CD4-positive, alpha-beta T cell treated with Interleukin-17A for 4 hours (primary cell): ENCODE results near the gene ARL3.
"Not testable (repeated sequence)": the region's sequence is repeated elsewhere in the genome, so short reads cannot be mapped to it uniquely, and the experiment has no call there.

Source experiments
- DNase-seq: peaks from one replicate; pipeline ENCODE4 v3.0.0-alpha.2; 2020; ENCODE audit warnings: mixed read lengths

Gene ARL3

GRCh38 chr10:102701796-102702195 is 12.4 kb downstream of the ARL3 start:
- DNase-seq = no peak

GRCh38 chr10:102701272-102701671 is 12.9 kb downstream of the ARL3 start:
- DNase-seq = no peak

GRCh38 chr10:102698894-102699293 is 15.3 kb downstream of the ARL3 start:
- DNase-seq = no peak

DNA sequence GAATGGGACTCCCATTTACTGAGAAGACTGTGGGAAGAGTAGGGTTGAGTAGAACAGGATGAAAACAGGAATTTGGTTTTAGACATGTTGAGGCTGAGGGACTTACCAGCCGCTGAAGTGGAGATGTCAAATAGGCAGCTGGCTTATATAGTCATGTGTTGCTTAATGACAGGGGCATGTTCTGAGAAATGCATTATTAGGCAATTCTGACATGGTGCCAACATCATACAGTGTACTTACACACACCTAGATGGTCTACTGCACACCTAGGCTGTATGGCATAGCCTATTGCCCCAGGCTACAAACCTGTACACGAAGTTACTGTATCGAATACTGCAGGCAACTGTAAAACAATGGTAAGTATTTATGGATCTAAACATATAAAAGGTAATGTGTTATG is 17.5 kb downstream of the ARL3 start:
- no peak for DNase-seq

DNA sequence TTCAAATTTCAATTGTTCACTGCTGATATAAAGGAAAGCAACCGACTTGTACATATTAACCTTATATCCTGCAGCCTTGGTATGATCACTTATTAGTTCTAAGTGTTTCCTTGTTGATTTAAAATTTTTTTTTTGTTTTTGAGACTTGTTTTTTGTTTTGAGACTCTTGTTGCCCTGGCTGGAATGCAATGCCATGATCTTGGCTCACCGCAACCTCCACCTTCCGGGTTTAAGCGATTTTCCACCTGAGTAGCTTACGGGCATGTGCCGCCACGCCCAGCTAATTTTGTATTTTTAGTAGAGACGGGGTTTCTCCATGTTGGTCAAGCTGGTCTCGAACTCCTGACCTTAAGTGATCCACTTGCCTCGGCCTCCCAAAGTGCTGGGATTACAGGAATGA is 18.8 kb downstream of the ARL3 start:
- not testable (repeated sequence) for DNase-seq

GRCh38 chr10:102691285-102692066 is 22.7 kb downstream of the ARL3 start:
- no peak for DNase-seq

DNA sequence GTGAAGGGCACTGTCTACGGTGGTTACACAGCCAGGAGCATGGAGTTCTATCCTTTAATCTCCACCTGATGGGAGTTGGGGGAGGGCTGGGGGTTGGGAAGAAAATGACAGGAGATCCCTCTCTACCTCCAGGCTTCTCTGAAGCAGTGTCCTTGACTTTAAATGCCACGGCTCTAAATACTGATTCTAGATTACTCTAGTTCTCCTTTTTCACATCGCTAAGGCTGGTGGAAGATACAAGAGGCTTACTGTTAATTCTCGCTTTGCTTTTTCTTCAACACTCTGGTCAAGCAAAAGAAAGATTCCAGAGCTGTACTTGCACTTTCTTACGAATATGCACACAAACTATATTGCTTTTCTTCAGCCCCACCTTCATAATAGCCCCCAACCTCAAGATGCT is 30.5 kb downstream of the ARL3 start:
- no peak for DNase-seq

DNA sequence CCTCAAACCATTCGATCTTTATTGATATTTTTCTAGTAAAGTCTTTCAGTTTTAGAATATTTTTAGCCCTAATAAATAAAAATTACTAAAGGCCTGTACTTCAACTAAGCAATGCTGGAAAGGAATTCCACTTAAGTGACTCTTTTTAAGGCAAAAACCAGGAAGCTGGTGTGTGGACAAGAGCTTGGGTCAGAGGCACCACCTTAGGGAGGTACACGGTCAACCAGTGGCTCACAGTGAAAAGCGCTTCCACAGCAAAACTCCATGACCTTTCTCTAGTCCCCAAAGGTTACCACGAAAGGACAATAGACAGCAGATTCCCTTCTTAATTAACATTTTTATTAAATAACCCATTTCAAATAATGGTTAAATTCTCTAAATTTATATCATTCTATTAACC is 31.2 kb downstream of the ARL3 start:
- no peak for DNase-seq

GRCh38 chr10:102682416-102682815 is 31.8 kb downstream of the ARL3 start:
- peak; percentile 64 for DNase-seq

DNA sequence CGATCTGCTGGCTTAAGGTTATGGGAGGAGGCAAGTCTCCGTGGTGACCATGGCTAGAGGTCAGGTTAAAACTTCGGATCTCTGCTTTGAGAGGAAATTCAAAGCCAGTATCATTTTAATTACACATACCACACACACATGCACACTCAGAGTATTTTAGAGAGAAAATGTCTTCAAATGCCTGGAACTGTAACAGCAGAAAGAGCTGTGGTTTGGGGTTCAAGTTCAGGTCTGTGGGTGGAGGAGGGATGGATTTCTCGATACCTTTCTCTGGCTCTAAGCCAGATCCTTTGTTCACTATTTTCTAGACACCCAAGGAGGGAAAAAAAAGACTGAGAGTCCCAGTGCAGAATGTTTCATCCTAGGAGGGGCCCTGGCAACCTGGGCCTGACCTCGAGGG is 32.5 kb downstream of the ARL3 start:
- DNase-seq = no peak

GRCh38 chr10:102679596-102679995 is 34.6 kb downstream of the ARL3 start:
- no peak for DNase-seq

- peak; percentile 37 for DNase-seq
These were observed 35.3 kb downstream of the ARL3 start for GRCh38 chr10:102678842-102679289.

DNA sequence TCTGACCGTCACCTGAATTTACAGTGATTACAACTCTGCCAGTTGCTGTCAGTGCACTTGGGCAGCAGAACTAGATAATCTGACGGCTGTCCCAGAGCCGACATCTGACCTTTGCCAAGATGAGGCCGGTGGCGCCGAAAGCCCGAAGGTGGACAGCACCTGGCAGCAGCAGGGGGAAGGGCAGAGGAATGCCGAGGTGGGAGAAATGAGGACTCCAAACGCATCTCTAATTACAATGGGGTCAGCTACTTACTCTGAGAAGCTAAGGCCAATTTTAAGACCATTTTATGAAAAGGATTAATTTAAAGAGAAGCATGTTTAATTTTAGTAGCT is 36.2 kb downstream of the ARL3 start:
- no peak for DNase-seq

- no peak for DNase-seq
These were observed 36.7 kb downstream of the ARL3 start for GRCh38 chr10:102677331-102678067.

DNA sequence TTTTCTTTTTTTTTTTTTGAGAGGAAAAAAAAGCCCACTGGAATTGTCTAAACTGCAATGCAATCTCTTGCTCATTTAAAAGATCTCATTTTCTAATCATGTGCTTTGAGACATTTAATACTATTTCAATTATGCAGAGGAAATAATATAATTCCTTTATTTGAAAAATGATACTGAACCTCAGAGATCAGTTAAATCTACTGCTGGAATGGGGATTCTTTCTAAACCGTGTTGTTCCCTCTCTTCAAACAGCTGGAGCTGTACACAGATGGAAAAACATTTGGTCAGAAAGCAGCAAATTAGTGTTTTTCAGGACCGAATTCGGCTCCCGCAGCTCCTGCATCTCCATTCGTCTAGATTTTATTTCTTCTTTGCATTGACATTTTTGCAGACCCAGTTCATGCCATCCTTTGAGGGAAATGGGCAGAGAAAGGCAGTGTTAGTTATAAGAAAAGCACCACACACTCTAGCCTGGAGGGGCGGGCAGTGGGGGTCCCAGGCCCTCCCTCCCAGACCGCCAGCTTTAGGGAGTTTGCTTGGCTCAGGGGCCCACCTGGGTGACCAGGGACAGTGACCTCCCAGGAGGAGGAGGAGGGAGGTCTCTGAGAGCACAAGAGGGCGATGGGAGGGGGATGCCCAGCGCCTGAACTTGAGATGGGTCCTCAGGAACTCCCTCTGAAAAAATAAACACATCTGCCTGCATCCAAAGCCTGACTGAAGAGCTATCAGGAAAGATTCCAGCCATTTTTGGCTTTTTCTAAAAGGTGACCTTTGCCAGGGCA is 37.5 kb downstream of the ARL3 start:
- no peak for DNase-seq

GRCh38 chr10:102675666-102676533 is 38.3 kb downstream of the ARL3 start:
- peak; percentile 40 for DNase-seq

GRCh38 chr10:102675011-102675665 is 39.1 kb downstream of the ARL3 start:
- no peak for DNase-seq

DNA sequence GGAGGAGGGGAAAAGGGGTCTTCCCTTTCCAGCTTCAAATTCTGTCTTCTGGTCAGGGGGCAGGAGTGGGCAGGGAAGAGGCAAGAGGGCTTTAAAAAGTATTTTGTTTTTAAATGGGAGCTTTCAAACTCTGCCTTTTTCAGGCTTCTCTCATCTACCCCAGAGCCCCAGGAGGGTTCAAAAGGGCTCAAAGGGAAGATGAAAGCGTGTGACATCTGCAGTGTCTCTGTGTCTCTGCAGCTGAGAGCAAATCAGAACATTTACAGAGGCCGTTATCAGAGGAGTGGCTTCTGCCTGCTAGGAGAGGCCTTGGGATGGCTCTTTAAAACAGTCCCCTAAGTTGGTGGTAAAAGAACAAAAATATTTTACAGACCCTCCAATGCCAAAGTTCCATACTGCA is 39.6 kb downstream of the ARL3 start:
- peak; percentile 57 for DNase-seq

DNA sequence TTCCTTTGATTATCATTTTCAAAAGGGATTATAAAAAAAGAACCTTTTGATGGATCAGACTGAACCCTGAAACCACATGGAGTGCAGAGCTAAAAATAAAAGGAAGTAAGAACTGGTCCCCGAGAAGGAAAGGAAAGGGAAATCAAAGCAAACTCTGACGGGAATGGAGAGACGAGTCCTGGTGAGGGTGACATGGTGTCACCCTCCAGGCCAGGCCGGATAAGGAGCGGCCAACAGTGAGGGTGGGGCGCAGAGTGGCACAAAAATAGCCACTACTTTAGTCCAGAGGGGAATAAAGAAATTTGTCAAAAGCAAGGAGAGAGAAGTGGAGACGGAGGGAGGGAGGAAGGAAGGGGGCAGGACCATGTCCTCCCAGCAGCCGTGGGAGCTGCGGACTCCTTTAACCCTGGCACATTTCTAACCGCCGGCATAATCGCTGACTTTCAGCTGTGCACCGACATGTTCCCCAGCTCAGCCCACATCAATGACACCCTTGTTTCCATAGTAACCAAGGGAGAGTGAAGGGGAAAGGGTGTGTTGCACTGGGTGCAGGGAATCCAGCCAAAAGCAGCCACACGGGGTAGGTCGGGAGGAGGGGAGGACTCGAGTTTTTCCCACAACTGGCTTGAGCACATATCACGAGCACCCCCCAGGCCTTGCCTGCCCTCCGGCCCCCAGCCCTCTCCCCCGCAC is 40.2 kb downstream of the ARL3 start:
- DNase-seq = peak; percentile 80

GRCh38 chr10:102673236-102673818 is 40.9 kb downstream of the ARL3 start:
- DNase-seq = no peak

DNA sequence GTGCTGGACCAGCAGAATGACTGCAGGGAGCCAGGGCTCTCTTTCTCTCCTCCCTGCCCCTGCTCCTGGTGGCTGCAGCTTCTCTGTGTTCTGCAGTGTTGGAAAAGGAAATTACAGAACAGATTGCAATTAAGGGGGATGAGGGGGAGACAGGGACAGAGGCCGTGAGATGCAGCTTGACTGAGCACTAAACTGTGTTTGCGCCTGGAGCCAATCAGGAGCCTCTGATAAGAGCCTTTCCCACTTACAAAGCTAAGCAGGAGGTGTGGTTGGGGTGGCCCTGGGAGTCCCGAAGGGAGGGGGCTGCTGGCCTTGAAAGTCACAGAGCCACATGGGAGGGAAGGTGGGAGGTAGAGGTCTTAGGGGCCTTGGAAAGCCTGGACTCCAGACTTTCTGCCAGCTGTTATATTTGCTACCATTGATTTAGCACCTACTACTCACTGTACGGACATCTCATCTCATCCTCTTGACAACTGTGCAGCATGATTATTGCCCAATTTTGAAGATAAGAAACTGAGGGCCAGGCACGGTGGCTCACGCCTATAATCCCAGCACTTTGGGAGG is 43.2 kb downstream of the ARL3 start:
- DNase-seq = no peak
